HG03354 (cell line): Measurements from ENCODE around the gene TLCD3B.

ENCODE experiments used
- ATAC-seq: cut with Tn5 transposase; IDR thresholded peaks from one replicate; pipeline ENCODE4 v1.9.1; 2021; ENCODE audit warnings: mild to moderate bottlenecking; ENCODE audit not compliant: unreplicated experiment, poor library complexity, severe bottlenecking

The TLCD3B gene

DNA sequence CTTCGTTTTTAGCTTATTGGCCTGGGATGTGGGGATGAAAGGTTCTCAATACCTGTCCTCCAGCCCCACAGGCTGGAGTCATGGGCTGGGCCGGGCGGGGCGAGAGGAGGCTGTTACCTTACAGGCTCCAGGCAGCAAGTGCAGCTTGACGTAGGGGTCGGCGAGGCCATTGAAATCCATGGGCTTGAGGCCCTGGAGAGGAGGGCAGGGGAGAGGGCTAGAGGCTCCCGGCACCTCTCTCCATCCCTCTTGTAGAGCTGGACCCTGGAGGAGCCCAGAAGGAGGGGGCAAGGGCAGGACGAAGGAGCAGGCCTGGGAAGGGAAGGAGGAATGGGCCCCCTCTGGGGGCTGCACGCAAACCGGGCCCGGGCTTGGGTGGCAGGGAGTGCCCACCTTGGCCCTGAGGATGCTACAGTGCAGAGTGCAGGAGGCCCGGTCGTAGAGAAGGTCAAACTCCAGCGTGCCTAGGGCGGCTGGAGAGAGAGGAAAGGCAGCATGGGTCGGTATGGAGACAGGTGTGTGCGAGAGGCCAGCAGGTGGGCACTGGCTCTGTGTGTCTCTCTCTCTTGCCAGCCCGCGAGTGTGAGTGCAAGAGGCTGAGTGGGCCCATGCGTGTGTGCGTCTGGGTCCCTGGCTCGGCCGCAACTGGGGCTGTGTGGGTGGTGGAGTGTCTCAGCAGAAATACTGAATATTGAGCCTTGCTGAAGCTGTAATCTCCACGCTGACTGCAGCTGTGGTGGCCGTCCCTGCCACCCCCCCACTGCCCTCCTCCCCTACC lies 21.8 kb downstream of the TLCD3B start:
- ATAC-seq: no peak

DNA sequence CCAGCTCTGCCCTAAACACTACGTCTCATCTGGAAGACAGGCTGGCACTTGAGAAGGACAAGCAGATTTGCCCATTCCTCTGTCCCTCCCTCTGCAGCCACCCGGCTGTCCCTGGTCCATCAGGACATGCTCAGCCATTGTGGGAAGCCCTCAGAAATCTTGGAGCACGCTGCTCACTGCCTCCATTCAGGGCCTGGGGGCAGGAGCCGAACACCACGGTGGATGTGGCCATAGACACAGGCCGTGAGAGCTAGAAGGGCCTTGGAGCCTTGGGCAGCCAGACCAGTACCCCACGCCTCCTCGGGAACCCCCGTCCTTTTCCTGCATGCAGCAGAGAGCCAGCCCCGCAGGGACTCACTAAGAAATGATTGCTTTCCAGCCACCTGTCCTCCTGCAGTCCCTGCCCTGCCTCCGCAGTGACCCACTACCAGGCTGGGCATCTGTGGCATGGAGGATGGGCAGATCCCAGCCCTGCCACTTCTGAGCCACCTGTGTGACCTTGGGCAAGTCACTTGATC lies 23.6 kb downstream of the TLCD3B start:
- ATAC-seq: no peak

DNA sequence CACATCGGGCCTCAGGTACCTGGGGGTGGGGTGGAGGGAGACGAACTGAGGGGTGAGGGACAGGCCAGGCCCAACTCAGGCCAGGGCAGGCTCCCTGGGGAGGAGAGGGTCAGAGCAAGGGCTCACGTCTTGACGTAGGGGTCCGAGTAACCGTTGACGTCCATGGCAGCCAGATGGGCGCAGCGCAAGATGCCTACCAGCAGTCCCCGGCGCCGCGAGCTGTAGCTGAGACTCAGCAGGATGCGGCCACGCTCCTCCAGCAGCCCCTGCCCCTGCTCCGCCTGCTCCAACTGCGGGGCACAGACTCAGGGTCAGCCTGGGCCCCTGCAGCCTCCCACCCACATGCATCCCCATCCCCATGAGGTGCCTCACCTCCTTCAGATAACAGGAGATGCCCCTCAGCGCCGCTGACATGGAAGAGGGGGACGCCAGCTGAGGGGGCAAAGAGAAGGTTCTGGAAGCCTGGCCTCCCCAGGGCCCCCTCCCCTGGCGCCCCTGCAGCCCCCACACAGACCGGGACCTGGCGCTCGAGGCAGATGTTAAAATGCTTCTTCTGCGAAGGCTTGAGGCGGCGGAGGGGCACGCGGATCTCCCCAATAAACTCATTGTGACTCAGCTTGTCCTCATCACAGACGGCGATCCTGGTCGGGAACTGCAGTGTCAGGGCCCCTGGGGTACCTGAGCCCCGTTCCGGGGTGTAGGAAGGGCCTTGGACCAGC lies 24.3 kb downstream of the TLCD3B start:
- no peak for ATAC-seq

DNA sequence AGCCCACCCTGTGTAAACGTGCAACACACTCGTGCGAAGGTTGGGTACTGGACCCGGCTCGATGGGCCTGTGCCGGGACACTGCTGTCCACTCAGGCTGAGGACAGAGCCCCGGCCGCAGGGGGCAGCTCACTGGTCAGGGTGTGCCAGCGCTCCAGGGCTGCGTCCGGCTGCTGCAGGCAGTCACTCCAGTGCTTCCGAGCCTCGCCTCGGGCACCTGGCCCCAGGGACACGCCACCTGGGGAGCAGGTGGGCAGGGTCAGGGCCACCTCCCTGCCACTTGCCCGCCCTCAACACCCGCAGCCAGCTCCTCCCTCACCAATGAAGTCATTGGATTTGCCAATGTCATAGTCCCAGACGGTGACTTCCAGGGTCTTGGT lies 25.0 kb downstream of the TLCD3B start:
- no peak for ATAC-seq

DNA sequence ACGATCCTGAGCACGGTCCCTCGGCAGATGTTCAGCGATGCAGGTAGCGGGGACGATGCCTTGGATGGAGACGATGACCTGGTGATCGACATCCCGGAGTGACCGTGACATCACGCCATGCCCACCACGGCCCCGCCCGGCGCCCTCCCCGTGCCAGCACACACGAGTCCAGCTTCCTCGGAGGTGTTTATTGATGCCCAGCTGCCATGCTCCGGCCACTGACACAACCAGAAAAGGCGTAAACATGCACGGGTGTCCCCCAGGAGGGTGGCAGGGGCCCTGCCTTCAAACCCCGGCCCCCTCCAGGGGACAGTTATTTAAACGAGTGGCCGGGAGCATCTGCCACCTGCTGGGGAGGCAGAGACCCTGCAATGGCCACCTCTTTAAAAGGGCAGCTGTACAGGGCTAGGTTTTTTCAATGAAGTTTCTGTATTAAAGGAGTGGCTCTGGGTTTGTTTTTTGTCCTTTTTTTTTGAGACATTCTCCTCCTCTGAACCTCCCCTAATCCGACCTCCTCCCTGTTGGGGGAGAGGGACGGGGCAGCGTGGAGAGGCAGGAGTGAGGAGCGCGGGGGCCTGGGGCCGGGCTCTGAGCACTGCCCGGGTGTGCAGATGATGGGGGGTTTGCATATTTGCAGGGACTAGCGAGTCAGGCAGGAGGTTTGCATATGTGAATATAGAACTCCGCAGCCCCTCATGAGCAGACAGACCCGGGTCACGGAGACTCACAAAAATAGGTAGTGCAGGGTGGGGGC lies 25.6 kb downstream of the TLCD3B start:
- ATAC-seq: no peak

DNA sequence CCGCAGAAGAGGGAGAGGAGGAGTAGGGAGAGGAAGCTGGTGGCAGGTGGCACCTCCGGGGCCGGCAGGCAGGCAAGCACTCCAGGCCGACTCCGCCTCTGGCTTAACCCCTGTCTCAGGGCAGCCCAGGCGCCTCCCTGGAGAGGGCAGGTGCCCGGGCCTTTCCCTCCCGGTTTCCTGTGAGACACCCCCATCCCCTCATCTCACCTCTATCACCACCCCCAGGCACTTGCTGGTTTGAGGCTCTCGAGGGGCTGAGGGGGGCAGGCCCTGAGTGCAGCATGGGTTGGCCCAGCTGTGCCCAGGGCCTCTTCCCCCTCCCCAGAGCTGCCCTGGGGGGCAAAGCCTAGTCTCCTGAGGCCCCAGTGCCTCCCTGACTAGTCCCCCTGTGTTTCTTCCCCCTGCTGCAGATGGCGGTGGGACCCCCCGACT lies 26.2 kb downstream of the TLCD3B start:
- no peak for ATAC-seq

DNA sequence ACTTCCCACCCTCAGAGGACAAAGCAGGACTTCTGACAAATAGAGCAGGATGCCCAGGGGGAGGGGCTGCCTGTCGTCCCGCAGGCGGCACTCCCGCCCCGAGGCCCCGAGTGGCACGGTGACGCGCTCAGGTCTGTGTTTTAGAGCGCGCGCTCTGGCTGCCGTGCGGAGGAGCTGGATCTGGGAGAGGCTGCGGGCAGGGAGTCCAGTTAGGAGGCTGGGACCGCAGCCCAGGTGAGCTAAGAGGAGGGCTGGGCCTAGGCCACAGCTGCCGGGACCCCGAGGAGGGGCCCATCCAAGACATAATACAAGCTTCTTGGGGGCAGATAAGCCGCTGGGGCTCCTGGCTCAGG lies 26.7 kb downstream of the TLCD3B start:
- no peak for ATAC-seq

DNA sequence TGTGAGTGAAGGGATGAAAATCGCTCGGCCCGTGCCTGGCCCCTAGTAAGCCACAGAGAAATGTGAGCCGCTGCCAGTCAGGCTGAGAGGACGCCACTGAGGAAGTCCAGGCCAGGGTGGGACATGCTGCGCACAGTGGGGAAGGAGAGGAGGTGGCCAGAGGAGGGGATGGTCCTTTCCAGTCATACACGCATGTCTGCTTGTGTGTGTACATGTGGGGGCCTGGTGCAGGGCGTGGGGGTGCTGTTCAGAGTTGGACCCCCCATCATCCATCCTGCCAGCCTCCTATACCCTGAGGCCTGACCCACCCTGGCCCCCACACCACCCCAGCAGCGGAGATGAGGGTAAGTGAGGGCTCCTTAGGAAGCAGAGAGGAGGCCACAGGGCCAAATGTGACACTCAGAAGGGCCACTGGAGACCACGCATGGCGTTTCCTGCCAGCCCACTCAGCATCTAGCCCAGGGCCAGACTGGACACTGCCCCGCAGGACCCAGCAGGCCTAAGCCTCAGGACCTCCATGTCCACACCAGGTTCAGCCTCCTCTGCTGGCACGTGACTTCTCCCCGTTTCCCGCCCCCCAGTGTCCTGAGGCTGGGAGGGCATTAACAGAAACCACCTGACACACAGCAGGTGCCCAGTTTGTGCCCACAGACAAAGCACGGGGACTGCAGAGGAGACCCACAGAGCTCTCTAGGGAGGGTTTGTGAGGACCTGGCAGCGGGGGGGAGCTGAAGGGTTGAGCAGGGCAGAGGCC lies 27.2 kb downstream of the TLCD3B start:
- ATAC-seq: no peak

DNA sequence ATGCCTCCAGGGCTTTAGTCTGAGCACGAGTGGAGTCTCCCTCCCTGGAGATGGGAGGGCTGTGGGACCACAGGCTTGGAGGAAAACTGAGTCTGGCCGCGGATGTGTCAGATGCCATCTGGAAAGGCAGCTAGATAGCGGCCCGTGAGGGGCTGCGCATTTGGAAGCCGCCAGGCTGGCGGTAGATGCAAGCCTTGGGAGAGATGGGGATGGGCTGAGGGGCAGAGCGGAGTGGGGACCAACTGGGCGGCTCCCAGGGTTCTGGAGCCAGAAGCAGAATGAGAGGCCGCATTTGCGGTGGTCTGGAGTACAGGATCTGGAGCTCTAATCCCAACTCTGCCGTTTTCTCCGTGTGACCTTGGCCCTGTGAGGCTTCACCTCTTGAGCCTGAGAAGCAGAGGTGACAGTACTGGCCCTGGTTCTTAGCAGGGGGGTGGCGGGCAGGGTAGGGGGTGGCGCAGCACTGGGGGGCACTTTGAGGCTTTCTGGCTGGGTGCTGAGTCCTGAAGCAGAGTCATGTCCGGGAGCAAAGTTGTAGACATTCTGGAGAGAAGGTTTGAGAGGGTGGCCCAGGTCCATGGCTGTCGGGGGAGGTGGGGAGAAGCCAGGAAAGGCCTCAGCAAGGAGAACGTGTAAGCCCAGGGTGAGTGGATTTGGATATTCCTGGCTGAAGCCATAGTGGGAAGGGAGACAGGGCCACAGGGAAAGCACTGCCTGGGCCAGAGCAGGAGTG lies 28.3 kb downstream of the TLCD3B start:
- no peak for ATAC-seq

DNA sequence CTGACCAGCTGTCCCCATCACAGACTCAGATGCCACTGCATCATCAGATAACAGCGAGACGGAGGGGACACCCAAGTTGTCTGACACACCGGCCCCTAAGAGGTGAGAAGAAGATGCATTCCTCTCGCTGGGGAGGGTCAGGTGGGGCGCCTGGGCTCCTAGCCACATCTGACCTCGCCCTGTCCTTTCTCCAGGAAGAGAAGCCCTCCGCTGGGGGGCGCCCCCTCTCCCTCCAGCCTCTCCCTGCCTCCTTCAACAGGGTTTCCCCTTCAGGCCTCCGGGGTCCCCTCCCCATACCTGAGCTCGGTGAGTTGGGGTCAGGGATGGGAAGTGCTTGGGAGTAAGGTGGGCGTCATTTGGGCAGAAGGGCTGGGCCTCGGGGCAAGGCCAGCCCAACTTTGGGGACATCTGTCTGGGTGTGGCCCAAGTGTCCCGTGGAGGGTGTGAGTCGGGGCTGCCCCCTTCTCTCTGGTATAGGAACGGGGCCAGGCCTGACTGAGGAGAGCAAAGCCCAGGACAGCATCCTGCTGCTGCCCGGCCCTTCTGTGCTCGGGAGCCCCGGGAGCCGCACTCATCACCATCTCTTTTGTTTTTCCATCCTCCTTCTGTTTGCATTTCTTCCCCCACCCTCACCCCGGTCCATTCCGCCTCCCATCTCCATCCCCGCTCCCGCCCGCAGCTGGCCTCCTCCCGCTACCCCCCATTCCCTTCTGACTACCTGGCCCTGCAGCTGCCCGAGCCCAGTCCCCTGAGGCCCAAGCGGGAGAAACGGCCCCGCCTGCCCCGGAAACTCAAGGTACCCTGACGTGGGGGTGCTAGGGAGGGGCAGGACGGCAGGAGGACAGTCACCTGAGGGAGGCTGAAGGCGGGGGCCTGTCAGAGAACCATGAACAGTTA lies 30.1 kb downstream of the TLCD3B start:
- no peak for ATAC-seq

DNA sequence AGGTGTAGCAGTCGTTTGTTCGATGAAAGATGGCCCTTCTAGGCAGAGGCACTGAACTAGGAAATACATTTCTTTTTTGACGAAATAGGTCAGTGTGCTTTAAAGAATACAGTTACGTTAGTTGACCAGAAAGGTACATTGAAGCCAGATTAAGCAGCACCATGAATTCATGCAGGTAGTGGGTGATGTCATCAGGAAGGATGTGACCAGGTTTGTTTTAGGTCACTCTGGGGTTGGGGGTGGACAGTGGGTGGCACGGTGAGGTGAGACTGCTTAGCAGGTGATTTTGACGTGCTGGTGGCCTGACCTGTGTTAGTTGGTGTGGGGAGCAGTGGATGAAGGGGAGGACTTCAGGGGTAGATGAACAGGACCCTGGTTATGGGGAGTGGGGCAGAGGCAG lies 31.5 kb downstream of the TLCD3B start:
- no peak for ATAC-seq

DNA sequence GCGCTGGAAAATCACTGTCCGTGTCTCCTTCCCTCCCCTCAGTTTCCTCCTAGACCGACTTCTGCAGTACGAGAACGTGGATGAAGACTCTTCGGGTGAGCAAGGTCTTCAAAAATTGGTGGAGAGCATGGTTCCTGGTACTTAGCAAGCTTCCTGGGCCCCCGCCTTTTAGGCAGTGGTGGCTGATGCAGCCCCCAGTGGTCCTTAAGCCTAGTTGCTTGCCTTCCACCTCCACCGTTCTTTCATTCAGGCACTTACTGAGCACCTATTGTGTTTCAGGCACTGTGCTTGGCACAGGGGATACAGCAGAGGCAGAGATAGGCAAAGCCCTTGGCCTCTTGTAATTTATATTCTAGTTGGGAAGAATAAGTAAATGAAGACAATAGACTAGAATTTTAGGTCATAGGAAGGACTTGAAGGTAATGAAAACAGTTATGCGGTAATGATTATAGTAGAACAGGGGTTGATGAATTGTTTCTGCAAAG lies 34.3 kb downstream of the TLCD3B start:
- no peak for ATAC-seq

DNA sequence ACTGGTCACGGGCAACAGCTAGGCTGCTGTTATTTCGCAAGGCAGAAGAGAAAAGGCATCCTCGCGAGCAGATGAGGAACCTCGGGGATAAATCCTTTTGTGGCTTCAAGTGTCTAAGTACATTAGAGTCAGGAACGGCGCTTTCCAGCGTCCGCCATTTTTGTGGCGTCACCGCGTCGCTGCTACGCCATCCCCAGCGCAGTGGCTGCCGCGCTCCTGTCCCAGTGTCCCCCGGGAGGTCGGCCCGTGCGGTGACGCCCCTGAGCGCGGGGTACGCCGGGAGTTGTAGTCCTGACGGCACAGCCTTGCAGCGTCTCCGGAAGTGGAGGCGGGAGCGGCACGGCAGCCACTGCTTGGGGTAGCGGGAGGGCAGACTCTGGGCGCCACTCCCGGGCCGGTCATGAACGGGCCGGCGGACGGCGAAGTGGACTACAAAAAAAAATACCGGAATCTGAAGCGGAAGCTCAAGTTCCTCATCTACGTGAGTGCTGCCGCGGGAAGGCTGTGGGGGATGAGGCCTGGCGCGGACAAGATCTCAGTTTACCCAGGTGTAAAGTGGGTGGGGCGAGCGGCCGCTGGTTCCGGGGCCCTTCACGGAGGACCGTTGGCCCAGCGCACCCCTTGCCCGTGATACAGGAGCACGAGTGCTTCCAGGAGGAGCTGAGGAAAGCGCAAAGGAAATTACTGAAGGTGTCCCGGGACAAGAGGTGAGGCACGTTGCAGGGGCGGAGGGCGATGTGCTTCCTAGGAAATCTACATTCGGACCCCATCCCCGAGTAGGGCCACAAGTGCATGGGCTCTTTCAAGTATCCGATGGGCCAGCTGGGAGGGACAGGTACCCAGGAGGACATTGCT lies 34.9 kb downstream of the TLCD3B start, which contains the start of gene INO80E:
INO80E (plus strand) TSS at position 331 of the 855 bp plus-strand sequence; CDS start at position 401, 70 bp downstream.
- peak; percentile 90 for ATAC-seq

DNA sequence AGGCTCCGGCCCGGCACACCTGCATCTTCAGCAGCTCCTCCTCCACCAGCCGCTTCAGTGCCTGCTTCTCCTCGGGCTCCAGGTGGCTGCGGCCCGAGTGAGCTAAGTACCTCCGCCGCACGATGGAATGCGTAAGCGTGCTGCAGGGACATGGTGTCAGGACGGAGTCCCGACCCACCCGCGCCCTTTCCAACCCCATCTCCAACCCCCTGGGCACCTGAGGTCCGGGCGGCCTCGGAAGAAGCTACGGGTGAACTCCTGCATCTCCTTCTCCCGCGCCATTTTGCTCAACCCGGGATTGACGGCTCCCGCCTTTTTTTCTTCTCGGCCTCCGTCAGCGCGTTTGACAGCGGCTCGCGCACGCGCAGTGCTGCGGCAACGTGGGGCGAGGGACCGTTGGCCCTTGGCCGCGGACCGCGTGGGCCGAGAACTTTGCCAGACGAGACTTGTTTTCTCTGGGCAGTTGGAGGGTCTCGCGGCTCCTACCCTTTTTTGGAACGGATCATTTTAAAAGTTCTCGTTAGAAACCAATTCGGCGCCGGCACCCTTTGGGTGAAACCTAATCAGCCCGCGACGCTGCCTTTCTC lies 35.7 kb downstream of the TLCD3B start, which contains the start of gene HIRIP3:
HIRIP3 (minus strand) TSS at position 294 of the 587 bp plus-strand sequence; CDS start at position 282, 12 bp downstream.
- peak; percentile 52 for ATAC-seq

DNA sequence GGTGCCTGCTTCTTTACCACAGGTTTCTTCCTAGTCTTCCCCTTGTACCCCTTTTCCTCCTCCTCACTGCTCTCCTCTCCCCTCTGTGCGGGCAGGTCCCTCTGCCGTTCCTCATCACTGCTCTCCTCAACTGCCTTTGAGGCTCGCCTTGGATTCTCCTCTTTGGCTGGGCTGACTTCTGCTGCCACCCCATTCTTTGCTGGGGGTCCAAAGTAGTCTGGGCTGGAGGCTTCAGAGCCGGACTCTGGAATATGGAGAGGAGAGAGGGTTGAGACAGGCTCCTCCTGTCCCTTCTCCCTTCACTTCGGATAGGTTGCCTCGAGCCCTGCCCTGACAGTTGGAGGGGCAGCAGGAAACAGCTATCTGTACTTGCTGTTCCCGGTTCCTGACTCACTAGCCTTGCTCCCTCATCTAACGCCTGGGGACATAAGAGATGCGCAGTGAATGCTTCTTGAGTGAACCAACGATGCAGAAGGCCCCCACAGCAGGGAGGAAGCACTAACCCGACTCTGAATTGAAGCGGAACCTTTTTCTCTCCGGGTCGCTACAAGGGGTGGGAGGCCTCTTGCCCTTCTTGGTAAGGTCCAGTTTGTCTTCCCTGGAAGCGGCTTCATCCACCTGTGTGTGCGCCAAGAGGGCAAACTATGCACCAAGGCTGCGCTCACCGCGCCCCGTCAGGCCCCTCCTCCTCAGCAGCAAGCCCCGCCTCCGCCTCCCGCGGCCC lies 36.3 kb downstream of the TLCD3B start:
- peak; percentile 48 for ATAC-seq
